GOT3 (cell line): Measurements from ENCODE around the gene CCDC174.
"Not testable (repeated sequence)": the region's sequence is repeated elsewhere in the genome, so short reads cannot be mapped to it uniquely, and the experiment has no call there.

ENCODE experiments used
- DNase-seq: peaks from one replicate; lab custom pipeline; 2025; ENCODE audit warnings: mixed read lengths; lab: John Stamatoyannopoulos, UW

Gene CCDC174

DNA sequence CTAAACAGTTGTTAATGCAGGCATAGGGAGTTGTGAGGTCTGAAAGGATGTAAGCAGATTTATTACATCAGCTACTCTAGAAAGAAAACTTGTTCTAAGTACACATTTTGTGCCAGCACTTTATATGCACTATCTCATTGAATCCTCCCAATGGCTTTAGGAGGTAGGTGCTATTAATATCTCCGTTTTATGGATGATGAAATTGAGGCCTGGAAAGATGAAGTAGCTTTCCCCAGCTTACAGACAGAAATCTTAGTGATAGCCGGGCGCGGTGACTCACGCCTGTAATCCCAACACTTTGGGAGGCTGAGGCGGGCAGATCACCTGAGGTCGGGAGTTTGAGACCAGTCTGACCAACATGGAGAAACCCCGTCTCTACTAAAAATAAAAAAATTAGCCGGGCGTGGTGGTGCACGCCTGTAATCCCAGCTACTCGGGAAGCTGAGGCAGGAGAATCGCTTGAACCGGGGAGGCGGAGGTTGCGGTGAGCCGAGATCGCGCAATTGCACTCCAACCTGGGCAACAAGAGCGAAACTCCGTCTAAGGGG is 872 bp downstream of the CCDC174 start:
- not testable (repeated sequence) for DNase-seq

DNA sequence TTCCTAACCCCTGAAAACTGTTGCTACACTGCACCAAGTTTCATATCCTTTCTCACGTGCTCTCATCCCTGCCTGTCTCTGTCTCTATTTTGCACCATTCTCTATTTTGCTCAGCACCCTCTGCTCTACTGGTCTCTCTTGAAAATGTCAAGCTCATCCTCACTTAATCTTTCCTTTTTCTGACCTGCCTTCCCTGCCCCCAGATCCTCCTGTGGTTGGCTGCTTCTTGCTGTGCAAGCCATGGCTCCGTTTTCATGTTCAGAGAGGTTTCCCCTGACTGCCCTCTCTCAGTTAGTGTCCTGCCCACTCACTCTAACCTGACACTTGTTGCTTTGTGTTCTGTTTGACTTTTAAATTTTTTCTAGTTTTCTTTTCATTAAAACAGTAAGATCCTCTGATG is 6.0 kb downstream of the CCDC174 start:
- no peak for DNase-seq

GRCh38 chr3:14658978-14659377 is 7.4 kb downstream of the CCDC174 start:
- no peak for DNase-seq

- DNase-seq: no peak
These were observed 9.4 kb downstream of the CCDC174 start for GRCh38 chr3:14660942-14661341.

DNA sequence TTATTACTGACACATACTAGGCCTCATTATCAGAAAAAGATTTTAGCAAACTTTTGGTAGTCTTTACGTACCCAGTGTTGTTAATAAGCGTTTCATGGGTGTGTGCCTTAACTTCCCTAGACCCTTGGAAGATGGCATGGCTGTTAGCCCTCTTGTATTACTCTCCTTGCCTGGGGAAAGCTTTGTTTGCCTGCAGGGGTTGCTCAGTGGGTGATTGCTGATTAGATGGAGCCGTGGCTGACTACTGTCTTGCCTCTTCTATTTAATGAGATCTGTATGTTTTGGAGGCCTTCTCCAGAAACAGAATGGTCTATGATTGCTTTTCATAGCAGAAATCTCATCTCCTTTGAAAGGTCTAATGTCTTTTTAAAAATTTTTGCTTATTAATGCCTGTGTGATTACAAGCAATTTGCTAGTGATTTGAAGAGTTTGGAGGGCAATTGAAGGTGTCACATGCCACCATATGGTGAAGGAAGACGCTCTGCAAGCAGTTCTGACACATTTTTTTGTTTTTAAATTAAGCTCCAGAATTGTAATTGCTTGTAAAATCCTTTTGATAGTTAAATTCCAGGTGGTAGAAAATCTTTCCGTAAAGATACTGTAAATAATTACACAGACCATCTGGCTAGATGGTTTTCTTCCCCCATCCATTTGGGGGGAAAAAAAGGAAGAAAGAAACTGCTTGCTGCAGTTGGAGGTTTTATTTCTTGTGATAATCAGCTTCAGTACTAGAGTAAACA is 12.0 kb downstream of the CCDC174 start:
- no peak for DNase-seq

DNA sequence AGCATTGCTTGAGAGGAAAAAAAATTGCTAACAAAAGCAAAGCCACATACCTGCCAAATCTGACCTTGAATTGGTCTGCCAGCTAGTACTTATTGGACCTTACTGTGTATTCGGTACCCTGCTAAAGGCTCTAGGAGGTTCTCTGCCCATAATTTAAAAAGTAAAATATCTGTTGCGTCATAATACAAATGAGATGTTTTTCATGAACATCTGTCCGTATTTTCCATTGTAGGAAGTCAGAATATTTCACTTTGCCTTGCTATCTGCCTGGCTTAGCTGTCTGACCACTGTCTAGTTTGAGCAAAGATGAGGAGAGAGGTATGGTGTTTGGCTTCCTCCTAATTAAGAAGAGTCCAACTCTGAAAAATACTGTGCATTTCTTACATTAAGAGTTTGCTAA is 12.6 kb downstream of the CCDC174 start:
- no peak for DNase-seq

GRCh38 chr3:14672588-14672987 is 21.0 kb downstream of the CCDC174 start:
- DNase-seq: no peak

DNA sequence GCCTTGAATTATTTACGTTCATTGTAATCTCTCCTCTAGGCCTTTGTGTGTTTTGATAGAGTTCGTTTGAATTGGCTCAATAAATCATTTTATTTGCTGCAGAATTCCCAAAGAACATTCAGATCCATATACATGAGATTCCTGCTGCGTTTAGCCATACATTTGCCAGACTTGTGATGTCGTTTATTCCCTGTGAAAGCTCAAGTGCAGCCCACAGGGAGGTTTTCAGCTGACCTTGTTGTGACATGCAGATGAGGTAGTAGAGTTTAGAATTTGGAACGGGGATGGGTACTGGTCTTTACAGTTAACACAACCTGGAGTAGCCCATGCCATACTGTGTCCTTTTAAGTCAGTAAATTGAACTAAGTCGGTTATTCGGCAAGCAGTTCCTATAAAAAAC is 23.3 kb downstream of the CCDC174 start, which contains the start of gene C3orf20:
C3orf20 (plus strand) TSS at position 301 of the 400 bp plus-strand sequence. CDS start 7,573 bp downstream, outside the sequence.
- no peak for DNase-seq

DNA sequence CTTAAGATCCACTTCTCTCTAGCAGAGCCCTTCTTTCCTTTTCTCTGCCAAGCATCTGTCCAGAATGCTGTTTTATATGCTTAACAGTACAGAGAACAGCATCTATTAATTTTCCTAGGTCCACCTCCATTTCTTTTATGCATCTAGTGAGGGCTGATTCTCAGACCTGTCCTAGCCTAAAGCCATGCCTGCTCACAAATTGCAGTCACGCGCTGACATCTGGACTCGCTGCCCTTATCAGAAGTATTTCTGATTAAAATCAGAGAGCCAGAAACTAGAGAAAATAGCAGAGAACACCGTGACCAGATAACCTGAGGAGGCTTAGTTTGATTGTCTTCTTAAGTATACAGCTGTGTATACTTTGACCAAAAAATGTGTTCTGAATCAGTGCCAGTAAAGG is 25.3 kb downstream of the CCDC174 start:
- no peak for DNase-seq

DNA sequence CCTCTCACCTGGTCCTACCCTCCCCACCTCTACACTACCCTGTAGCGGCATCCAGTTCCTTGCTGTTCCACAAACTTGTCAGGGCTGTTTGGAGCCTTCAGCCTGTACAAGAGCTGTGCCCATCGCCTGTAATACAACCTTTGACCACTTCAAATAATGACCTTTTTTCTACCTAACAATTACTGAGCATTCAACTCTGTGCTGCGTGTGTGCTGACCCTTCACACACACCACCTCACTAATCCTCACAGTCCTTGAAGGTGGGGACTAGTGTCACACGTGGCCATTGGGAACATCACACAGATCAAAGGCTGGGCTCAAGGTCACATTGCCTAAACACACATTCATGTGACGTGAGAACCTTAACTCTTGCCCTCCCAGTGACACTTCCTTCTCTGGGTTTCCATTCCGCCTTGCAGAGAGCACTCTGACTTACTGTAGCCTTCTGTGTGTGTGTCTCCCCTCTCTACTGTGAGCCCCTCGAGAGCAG is 26.5 kb downstream of the CCDC174 start:
- no peak for DNase-seq

DNA sequence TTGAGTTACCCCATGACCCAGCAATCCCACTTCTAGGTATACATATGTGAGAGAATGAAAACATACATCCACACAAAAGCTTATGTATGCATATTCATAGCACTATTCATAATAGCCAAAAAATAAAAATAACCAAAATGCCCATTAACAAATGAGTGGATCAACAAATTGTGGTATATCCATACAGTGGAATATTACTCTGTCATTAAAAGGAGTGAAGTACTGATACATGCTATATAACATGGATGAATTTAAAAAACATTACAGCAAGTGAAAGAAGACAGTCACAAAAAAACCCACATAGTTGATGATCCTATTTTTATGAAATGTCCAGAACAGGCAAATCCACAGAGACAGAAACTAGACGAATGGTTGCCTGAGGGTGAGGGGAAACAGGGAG is 28.6 kb downstream of the CCDC174 start:
- no peak for DNase-seq

- no peak for DNase-seq
These were observed 29.2 kb downstream of the CCDC174 start for GRCh38 chr3:14680716-14681115.

GRCh38 chr3:14684447-14684846 is 32.9 kb downstream of the CCDC174 start:
- no peak for DNase-seq

DNA sequence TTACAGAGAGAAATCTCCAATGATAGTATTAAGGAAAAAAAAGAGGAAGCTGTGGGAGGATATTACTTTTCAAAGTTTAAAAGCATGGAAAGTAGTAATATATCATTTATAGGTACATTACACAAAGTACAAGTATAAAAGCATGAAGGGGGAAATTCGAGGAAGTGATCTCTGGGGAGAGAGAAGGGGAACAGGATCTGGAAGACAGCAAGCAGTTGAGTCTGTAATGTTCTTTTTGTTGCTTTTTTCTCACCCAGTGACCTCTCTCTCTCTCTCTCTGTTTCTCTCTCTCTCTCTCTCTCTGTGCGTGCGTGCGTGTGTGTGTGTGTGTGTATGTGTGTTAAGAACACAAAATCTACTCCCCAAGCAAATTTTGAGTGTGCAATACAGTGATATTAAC is 33.6 kb downstream of the CCDC174 start:
- DNase-seq: no peak

GRCh38 chr3:14687360-14687759 is 35.8 kb downstream of the CCDC174 start:
- DNase-seq: no peak

DNA sequence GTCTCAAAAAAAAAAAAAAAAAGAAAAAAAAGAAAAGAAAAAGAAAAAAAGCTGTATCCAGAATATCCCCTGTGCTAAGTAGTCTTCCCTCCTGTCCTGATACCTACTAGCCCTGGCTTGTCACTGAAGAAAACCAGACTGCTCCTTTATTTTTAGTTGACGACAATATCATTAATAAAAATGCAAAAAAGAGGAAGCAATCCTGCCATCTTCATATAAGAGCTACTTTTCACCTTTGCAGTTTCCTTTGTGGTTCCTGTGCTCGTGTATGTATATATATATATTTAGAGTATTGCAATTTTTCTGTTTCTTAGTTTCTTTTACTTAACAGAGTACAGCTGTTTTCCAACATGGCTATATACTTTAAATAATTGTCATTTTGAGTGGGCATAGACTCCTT is 37.0 kb downstream of the CCDC174 start:
- DNase-seq: no peak

- DNase-seq: no peak
These were observed 37.9 kb downstream of the CCDC174 start for GRCh38 chr3:14689247-14689980.

DNA sequence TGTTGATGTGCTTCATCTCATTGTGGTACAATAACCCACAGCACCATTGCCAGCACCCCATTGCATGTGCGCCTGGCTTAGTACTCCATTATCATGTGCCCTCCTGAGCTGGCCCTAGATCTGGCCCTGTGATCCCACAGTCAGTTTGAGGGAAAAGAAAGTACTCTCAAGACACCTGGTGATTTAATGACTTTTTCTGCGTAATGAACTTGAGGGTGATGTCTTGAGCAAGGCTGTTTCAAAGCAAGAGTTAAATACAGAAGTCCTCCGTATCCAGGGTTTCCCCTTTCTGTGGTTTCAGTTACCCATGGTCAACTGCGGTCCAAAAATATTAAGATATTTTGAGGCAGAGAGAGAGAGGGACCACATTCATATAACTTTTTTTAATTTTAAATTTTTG is 39.7 kb downstream of the CCDC174 start:
- no peak for DNase-seq

DNA sequence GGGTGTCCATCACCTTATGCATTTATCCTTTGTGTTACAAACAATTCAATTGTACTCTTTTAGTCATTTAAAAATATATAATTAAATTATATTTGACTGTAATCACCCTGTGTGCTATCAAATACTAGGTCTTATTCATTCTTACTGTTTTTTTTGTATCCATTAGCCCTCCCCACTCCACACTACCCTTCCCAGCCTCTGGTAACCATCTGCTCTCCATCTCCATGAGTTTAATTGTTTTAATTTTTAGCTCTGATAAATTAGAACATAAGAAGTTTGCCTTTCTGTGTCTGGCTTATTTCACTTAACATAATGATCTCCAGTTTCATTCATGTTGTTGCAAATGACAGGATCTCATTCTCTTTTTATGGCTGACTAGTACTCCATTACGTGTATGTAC is 40.2 kb downstream of the CCDC174 start:
- DNase-seq: no peak

GRCh38 chr3:14698601-14699244 is 47.2 kb downstream of the CCDC174 start:
- no peak for DNase-seq

GRCh38 chr3:14699643-14700042 is 48.1 kb downstream of the CCDC174 start:
- no peak for DNase-seq

DNA sequence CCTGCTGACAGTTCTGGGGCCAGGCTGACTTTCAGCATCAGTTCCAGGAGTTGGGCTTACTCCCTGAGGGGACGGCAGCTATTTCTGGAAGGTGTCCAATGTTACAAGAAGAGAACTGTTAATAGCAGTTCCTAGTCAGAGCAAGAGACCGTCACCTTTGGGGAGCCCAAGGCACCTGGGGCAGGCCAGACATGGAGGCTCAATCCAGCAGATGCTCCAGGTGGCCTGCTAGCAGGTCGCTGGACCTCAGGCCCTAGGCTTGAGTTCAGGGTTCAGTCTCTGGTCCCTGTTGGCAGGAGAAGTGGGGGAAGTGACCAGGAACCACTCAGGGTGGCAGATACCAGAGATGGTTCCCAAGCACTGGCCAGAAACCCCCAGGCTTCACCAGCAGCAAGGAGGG is 49.3 kb downstream of the CCDC174 start:
- no peak for DNase-seq

GRCh38 chr3:14701676-14702075 is 50.1 kb downstream of the CCDC174 start:
- no peak for DNase-seq
